ENCODE results near the gene DYNLT5.
"Not testable (repeated sequence)": the region's sequence is repeated elsewhere in the genome, so short reads cannot be mapped to it uniquely, and the experiment has no call there.

The DYNLT5 gene, protein sequence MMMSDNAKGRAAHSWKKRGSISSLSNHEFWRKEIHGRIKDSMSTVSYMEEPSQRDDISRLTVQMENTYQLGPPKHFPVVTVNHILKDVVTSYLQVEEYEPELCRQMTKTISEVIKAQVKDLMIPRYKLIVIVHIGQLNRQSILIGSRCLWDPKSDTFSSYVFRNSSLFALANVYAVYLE

DNA sequence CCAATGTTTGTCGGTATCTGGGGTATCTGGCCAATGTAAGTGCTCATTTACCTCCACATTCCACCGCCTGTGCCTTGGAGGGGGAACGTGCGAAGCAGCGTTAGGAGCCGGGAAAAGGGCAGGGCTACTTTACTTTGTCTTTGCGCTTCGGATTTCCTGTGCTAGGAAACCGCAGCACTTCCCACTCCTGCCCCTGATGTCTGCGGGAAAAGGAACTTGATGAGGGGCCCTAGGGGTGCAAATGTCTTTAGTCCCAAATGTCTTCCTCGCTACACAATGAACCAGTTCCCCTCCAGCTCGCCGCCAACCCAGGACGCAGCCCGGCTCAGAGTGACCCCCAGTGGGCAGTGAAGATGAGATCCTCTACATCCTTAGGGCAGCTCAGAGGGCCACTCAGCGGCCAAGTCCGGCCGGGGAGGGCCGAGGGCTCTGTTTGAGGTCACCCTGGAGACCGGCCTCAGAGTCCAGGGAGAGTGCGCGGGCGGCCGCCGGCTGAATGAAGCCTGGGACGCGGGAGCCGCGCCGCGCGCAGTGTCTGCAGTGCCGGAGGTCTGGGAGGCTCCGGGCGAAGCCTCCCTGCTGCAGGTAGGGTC, at the start of gene DYNLT5:
Gene DYNLT5, plus strand, starts transcription at position 460 of the 593 bp plus-strand sequence. CDS start 2,200 bp downstream, outside the sequence.
- no peak for DNase-seq

DNA sequence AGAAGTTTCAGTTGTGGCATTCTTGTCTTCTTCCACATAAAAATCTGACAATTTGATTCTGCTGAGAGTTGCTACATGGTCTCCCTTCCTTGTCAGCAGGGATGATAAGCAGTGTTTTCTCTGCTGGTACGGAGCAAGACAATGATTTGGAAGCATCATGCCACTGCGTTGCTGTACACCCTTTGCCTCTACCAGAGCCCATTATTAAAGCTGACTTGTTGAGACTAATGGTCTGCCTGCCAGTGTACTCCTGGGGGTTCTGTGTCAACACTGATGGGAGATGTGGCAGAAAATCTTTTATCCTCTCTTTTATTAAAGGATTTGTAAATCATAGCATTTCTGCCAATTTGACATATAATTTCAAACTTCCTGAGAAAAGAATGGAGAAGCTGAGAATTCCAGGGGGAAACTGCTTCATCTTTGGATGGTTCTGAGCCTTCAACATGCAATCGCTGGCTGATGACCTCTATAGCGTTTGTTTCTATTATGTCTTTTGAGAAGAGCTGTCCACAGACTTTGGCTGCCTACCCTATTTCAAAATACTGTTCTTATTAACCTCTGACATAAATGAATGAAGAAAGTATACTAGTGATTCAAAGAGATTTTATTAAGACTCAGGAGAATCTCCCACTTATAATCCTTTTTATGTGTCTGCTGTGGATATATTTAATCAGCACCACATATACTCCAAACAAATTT, 47.9 kb upstream of the DYNLT5 start:
- no peak for DNase-seq

DNA sequence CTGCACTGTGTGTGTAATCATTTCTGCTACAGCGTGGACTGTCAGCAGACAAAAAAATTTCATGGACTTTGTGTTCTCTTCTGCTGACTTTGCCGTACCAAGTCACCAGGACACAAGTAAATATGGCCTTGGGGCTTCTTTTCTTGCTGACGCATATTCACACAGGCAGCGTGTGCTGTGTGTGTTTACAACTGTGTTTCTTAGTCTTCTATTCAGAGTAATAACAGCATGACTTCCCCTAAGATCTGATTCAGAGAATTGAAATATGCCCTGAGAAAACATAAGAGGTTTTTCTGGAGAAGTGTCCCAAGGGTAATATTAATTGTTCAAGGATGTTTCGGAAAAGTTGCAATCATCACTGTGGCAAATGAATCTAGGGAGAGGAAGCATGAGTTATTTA, 47.1 kb upstream of the DYNLT5 start:
- DNase-seq, result no peak

DNA sequence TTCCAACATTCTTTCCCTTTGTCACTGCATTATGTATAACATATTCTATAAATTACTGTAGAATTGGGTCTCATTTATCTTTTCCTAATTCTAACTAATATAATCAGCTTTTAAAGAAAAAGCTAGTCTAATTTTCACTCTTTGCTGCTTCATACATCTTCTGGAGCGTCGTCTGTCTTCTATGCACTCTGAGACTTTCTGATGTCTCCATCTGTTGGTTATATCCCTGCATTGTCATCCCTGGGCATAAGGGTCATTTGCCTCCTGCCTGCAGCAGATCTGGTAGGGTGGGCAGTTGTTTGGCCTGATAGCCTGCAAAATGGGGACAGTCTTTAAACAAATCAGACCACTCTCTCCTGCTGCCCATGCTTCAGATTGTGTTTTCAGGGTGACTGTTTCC, 40.8 kb upstream of the DYNLT5 start:
- DNase-seq, result no peak

DNA sequence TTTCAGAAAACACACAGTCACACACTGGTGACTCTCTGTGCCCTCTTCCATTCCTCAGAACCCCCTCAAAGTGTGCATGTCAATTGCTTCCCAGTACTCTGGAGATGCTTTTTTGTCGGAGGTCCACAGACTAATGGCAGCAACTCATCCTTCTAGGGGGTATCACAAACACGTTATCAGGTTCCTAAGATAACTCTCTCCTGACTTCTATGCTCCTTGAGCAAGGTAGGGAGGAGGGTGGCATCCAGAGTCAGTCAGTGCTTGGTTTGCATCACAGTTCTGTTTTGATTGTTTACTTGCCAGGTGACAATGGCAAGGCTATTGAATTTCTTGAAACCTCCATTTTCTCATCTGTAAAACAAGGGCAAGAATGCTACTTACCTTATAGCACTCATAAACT, 39.4 kb upstream of the DYNLT5 start:
- no peak for DNase-seq

DNA sequence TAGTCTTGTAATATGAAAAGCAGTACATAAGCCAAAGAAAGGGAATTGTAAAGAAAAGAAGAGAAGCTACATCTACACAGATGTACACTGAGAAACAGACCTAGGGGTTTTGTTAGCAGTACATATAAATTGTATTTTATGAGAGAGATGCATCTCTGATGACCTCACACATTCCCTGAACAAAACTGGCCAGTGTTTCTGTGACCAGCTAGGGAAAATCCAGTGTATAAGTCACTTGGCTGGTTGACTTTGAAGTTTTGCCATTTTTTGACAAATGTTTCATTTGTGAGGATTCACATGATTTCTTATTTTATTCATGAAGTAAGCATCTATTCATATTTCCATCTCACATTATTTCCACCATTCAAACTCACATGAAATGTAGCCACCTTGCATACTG, 28.3 kb upstream of the DYNLT5 start:
- no peak for DNase-seq

DNA sequence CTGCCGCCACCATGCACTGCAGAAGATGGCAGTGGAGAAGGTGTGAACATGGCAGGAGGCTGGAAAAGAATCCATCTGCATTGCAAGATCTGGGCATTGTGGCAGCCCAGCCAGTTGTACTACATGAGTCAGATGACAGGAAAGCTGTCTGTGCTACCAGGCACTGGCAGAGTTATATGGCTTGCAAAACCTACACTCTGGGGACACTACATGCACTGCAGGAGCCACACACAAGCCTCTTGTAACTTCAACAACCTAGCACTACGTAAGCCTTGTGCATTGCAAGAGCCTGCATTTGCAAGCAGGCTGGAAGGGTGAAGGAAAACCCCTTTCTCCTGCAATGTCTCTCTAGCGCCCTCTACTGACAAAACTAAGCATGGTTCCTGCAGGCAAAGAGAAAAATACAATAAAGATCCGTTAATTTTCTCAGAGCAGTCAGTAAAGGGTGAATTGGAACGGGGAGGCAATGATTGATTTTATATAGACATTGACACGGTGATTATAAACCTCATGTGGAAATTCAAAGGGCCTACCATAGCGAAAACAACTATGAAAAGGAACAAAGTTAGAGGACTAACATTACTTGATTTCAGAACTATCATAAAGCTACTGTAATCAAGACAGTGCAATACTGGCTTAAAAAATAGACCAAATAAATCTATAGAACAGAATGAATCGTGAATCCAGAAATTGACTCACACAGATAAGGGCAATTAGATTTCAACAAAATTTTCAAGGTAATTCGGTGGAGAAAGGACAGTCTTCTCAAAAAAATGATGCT, 26.2 kb upstream of the DYNLT5 start:
- DNase-seq, result no peak

DNA sequence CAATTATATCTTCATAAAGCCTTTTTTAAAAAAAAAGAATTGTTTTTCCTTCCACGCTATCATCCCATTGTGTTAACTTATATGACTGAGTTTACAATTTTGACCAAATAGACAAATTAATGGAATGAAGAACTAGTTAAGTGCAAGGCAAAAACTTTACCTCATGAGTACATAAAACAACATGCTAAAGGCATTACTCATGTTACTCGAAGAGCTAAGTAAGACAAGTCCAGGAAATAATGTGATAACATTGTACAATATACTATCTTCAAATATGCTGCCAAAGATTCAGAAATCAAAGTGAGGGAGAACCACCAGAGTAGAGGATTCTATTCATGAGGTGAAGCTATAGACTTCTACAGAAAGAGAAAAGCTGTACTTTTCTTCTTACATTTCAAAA, 24.2 kb upstream of the DYNLT5 start:
- no peak for DNase-seq

DNA sequence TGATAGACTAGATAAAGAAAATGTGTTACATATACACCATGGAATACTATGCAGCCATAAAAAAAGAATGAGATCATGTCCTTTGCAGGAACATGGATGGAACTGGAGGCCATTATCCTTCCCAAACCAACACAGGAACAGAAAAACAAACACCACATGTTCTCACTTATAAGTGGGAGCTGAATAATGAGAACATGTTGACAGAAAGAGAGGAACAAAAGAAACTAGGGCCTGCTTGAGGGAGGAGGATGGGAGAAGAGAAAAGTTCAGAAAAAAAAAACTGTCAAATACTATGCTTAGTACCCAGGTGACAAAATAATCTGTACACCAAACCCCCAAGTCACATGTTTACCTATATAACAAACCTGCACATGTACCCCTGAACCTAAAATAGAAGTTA, 23.5 kb upstream of the DYNLT5 start:
- DNase-seq, result not testable (repeated sequence)

DNA sequence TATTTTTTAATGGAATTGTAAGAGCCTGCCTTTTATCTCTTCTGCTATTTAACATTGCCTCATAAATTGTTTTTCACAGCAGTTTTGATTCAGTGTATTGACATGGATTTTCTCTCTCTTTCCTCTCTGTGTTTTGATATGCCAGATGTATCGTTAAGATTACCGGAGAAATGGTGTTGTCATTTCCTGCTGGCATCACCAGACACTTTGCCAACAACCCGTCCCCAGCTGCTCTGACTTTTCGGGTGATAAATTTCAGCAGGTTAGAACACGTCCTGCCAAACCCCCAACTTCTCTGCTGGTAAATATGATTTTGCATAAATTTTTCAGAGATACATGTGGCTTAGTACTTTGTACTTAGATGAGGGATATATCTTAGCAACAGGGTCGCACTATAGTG, 23.1 kb upstream of the DYNLT5 start:
- DNase-seq, result no peak

DNA sequence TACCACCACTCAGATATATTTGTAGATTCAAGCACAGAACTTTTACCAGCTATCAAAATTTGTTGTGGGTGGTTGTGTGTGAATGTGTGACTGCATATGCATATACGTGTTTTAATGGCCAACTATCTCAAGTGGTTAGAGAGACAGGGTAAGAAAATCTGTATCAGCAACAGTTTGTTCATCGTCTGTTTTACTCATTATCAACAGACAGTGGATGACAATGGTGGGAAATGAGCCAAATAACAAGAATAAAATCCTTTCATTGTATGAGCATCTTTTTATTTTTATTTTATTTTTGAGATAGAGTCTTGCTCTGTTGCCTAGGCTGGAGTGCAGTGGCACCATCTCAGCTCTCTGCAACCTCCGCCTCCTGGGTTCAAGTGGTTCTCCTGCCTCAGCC, 22.7 kb upstream of the DYNLT5 start:
- DNase-seq, result no peak

DNA sequence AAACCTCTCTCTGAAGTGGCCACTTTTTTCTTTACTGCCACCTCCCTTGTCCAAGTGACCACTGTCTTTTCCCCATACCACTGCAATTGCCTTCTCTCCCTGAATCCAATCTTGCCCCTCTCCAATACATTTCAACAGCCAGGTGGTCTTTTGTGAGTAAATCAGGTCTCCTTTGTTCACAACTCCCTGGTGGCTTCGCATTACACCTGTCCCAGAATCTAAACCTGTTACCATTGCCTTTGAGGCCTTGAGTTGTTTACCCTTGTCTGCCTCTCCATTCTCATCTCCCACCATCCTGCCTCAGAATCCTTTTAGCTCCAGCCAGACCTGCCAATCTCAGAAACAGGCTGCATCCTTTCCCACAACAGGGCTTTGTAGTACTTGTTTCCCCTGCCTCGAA, 21.8 kb upstream of the DYNLT5 start:
- DNase-seq, result no peak

DNA sequence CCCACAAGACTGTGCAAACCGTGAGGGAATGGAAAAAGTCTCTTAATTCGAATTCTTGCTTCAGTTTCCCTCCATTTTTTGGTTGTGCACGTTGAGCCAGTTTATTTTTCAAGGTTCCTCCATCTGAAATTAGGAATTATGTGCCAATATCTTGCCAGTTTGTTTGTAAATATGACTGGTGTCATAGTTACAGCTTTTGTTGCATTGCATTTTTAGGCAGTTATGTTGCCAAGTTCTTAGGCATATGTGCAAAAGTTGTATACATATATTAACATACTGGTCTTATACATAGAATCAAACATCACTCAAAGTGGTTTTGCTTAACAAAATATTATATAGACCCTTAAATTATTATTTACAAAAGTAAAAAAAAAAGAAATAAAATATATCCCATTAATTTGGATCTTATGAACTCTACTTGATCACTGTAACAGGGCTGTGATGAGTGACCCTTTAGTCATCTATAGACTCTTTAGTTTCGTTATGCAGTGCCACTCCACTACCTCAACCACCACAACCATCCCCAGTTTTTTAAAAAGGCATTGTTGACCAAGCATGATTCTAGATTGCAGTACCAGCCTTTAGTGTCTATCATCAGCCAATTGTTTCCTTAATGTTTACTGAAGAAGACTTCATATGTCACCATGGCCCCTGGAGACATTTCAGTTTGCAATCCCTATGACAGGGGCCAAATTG, 20.9 kb upstream of the DYNLT5 start:
- DNase-seq, result no peak

DNA sequence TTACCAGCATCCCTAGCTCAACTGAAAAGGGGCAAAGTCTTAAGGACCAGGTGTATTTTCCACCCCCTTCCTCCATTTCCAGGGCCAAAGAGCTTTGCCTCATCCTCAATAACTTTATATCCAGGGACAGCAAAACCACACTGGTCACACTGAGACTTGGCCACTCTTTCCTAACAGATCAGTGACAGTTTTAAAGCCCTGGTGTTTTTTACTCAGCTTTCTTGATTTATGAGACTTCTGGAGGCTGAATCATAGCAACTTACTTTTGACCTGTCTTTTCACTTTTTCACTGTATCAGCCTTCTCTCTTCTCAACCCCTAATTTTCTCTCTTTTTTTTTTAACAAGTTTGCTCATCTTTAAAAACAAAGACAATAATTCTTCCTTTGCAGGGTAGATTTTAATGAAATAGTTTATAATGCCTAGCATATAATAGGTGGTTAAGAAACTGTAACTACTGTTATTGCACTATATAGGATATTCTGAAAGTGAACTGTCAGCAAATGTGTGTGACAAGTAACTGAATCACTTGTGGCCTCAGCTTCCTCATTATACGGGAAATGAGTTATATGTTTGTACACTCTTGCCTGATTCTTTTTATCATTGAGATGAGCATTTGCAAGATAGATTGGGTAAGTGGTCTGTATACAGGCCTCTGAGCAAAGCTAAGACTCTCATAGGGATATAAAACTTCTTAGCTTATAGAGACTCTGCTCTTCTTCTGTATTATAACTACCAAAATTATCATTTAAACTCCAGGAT, 19.7 kb upstream of the DYNLT5 start:
- DNase-seq, result no peak

DNA sequence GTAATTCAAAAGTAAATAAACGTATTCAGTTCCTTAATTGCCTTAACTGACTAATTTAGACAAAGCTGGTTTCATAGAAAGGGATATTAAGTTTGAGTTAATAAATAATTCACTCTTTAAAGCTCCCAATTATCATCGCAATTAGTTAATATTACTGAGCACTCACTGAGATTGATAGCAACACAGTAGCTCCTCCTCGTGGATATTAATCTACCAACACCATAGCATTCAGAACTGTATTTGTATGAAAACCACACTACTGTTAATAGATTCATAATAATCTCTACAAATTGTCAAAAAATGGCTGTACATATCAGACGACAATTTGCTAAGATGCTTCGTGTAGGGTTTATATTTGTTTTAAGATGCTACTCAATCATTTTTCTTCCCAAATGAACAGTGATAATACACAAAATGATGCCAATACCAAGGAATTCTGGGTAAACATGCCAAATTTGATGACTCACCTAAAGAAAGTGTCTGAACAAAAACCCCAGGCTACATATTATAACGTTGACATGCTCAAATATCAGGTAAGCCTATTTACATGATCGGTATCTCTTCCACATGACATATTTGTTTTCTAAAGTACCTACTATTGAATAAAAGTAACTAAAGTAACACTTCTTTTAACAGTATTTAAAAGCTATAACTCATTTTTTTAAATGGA, 18.8 kb upstream of the DYNLT5 start:
- DNase-seq, result no peak

DNA sequence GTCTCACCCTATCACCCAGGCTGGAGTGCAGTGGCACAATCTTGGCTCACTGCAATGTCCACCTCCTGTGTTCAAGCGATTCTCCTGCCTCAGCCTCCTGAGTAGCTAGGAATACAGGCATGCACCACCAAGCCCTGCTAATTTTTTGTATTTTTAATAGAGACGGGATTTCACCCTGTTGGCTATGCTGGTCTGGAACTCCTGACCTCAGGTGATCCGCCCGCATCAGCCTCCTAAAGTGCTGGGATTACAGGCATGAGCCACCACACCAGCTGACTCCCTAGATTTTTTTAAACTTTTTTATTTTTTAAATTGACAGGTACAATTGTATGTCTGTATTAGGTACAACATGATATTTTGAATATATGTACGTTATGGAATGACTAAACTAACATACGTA, 17.7 kb upstream of the DYNLT5 start:
- not testable (repeated sequence) for DNase-seq

DNA sequence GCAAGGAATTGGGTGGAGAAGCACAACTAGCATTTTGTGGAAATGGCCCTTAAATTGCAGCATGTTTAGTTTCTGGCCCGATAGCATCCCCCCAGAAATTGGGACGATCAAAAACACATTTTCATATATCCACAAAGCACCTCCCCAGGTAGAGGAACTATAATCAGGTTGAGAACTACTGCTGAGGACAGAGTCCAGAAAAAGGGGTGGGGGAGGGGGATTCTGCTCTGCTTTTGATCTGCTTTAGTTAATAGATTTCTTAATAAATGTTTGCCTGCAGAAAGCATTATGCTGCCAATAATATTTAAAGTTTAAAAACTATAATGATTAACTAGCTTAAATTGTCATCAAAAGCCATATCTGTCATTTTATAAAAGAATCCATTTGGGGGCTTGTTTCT, 14.4 kb upstream of the DYNLT5 start:
- no peak for DNase-seq

DNA sequence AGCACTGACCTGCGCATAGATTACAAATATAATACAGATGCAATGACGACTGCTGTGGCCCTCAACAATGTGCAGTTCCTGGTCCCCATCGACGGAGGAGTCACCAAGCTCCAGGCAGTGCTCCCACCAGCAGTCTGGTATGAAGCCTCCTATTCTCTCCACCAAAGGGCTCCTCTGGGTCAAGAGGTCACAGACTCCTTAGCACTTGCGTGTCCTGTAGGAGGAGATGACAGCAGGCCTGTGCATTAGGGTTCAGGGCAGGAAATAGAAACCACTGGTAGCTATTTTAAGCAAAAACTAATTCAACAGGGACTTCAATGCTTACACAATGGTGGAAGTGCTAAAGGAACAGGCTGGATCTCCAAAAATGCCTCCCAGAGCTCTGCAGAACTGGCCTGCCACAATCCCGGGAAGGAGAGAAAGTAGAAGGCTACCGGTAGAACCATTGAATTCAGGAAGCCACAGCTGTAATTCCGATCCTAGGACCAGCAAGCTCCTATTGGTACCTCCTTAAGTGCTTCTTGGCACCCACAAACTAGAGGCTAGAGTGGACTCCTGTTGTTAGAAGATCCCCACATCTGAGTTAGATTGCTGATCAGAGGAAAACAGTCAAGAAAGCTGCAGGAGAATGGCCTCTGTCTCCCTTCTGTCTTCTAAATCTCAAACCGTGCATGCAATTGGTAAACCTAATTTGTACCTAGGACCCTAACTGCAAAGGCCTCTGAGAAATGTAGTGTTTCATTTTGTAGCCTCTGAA, 12.7 kb upstream of the DYNLT5 start:
- no peak for DNase-seq

DNA sequence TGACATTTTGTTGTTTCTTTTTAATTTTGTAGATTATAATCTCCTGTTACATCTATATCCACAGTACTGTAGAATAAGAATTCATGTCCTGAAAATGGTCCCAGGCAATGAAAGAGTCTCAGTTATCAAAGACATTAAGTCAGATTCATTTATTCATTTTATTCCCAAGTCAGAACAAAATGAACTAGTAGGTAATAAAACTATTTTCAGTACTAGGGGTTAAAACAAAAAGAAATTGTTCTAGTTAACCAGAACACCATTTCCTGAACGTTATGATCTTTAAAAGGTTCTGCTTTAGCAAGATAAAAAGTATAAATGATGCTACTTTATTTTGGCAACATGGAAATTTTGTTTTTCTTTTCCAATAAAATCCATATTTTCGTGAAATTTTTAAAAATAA, 6.8 kb upstream of the DYNLT5 start:
- DNase-seq, result no peak

DNA sequence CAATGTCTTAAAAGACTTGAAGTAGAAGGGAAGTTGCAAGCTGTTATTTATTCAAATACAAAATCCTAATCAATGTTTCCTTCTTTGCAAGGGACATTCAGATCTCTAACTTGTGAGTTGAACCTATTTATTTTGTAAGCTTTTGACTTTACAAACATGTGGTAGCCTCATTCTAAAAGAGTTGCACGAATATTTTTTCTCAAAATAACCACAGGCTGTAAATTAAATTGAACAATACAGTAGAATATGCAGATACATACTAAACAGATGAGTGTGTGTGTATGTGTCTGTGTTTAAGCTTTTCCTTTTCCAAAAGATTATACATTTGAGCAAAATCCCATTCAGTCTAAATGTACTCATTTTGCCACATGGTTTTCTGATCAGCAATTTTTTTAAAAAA, 4.8 kb upstream of the DYNLT5 start:
- DNase-seq, result no peak

DNA sequence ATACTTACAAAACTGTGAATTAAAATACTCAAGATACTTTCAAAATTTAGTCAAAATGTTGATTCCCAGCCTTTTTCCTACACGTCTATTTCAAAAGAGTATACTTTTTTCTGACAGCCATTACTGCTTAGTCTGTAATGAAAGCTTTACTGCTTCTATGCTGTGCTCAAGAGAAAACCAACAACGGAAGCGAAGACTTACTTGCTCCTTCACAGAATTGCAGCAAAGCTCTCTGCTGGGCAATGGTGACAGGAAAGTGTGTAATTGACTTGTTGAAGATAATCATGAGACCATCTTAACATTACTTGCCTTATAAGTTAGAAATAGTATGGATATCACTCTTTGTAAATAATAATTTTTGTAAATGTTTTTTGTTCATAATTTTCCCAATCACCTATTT, 1.7 kb upstream of the DYNLT5 start:
- DNase-seq, result no peak
